CD4-positive, alpha-beta T cell treated with Interleukin-10 for 1 hour (primary cell): ENCODE measurements around the gene SERGEF.

Experiments
- DNase-seq: peaks from one replicate; pipeline ENCODE4 v3.0.0-alpha.2; 2020

Gene SERGEF

GRCh38 chr11:17744151-17744940 is 268.5 kb downstream of the SERGEF start:
- DNase-seq, result no peak

GRCh38 chr11:17743808-17744119 is 269.1 kb downstream of the SERGEF start:
- DNase-seq, result no peak

- no peak for DNase-seq
Observed at GRCh38 chr11:17743026-17743807, 269.6 kb downstream of the SERGEF start.

- DNase-seq, result no peak
Observed at GRCh38 chr11:17742019-17742418, 270.8 kb downstream of the SERGEF start.

- no peak for DNase-seq
Observed at GRCh38 chr11:17741487-17741886, 271.4 kb downstream of the SERGEF start.

GRCh38 chr11:17740649-17741235 is 272.1 kb downstream of the SERGEF start:
- DNase-seq, result no peak

GRCh38 chr11:17739945-17740338 is 272.9 kb downstream of the SERGEF start:
- DNase-seq, result no peak

- DNase-seq, result no peak
Observed at GRCh38 chr11:17738151-17738973, 274.5 kb downstream of the SERGEF start.
